Muscle of leg (tissue), 11 donors: ENCODE measurements around the gene PRODH2. TPM values are rescaled to one million over a fixed set of nuclear protein-coding genes. Genes with fewer than 3 reads are reported as not detected.

Source experiments
- DNase-seq: peaks from one replicate; pipeline ENCODE4 v3.0.0; 2013
- H3K27ac ChIP-seq: one replicate; pipeline ENCODE4 v1.5.1; 2013; ENCODE audit warnings: mild to moderate bottlenecking, low read length, control low read depth
- H3K27me3 ChIP-seq: one replicate; pipeline ENCODE4 v1.6.1; 2013; ENCODE audit warnings: low read length; ENCODE audit not compliant: control insufficient read depth, insufficient read depth
- H3K36me3 ChIP-seq: one replicate; pipeline ENCODE4 v1.6.1; 2013; ENCODE audit warnings: low read length; ENCODE audit not compliant: control insufficient read depth, insufficient read depth
- H3K4me1 ChIP-seq: one replicate; pipeline ENCODE4 v1.6.1; 2013; ENCODE audit warnings: low read length; ENCODE audit not compliant: control insufficient read depth, insufficient read depth
- H3K4me3 ChIP-seq: one replicate; pipeline ENCODE4 v1.5.1; 2013; ENCODE audit warnings: low read length, control low read depth
- H3K9me3 ChIP-seq: replicated peaks from 2 replicates; pipeline ENCODE4 v1.6.1; 2013; ENCODE audit warnings: low read depth, low read length; ENCODE audit not compliant: control insufficient read depth
- WGBS: methylation state at CpG from one replicate; pipeline ENCODE4 v1.1.5; 2013; ENCODE audit warnings: missing lambda C conversion rate; ENCODE audit not compliant: insufficient coverage; 5-methylcytosine and 5-hydroxymethylcytosine counted together
- polyA plus RNA-seq, 8 donors: library from polyadenylated mRNA; unstranded; fragments of 120-200 nt; gene quantifications; one replicate each; pipeline versions ENCODE4 v1.2.1 to v1.2.3, GENCODE V29; 2013; ENCODE audit warnings: inconsistent platforms in 1 of 8, low replicate concordance in 1 of 8; ENCODE audit not compliant: insufficient read length in 8 of 8, insufficient read depth in 1 of 8
- total RNA-seq: library from RNA; stranded (reverse); fragments of 120-200 nt; gene quantifications from one replicate; pipeline ENCODE4 v1.2.4, GENCODE V29; 2013

The PRODH2 gene
- total and polyA plus RNA-seq, 9 donors, result 0.18 to 0.27 TPM; not detected in 7

DNA sequence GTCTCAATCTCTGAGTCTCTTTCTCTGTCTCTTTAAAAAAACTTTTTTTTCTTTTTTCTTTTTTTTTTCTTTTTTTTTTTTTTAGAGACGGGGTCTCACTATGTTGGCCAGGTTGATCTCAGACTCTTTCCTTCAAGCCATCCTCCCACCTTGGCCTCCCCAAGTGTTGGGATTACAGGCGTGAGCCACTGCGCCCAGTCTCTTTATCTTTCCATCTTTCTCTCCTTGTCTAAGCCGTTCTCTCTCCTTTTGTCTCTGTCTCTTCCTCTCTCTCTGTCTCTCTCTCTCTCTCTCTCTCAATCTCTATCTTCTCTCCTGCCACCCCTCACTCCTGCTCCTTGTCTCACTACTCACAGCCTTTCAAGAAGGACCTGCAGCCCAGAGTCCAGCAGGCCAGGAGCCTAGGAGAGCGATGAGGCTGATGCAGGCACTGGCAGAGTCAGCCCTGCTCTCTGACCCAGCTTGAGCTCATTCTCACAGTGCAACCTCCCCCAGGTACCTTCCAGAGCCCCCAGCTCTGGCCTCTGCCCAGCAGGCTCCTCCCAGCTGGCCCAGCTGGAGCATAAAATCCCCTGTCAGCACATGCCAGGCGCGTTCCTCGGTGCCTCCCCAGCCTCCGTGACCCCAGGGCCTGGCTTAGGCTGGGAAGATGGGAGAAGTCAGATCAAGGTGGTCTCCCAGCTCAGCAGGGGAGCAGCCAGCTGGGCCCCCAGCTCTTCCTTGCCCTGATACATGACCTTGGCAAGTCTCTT is 39.6 kb upstream of the PRODH2 start, which contains the start of gene NPHS1:
TSS of gene NPHS1 (minus strand) at position 476 of the 752 bp plus-strand sequence. CDS start 667 bp downstream, outside the sequence.
- DNase-seq, result no peak
- Histone ChIP-seq H3K27ac (no peak within 1 kb of the TSS), H3K27me3 (peaks cover 55% of the 10 kb centered on the region)

DNA sequence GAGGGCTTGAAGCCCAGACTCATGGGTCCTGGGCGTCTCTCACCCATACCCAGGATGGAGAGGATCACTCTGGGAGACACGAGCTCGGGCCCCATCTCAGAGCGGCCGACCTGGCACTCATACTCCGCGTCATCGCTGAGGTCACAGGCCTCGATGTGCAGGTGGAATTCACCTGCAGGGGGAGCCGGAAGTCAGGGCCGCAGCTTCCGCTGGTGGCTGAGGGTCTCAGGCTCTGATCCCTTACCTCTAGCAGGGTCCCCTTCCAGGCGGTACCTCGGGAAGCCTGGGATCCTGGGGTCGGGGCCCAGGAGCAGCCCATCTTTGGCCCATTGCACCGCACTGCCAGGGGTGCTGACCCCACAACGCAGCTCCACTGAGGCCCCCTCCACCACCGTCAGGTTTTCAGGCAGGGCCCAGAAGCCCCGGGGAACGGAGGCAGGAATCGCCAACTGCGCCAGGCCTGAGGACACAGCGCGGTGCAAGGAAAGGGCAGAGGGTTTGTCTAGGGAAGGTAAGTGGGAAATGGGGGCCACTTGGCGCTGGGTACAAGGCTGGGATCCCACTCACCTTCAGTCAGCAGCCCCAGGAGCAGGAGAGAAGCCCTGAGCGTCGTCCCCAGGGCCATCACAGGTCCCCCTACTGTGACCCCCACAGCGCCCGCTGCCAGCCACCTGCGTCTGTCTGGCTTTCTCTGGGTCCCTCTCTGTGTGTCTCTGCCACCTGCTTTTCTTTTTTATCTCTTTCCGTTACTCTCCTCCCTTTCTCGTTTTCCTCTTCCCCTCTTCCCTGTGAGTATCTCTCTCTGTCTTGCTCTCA is 38.8 kb upstream of the PRODH2 start:
- Histone ChIP-seq H3K4me3 (no peak overlapping the region), H3K4me1 (peaks cover 16% of the 10 kb centered on the region), H3K9me3 (no peaks in the 10 kb centered on the region), H3K27me3 (peaks cover 47% of the 10 kb centered on the region), H3K27ac (no peak overlapping the region), H3K36me3 (no peaks in the 10 kb centered on the region)
- 43% methylated on average over 24 of the region's 32 CpGs for WGBS
- no peak for DNase-seq

More for the DNA sequence above, 39.6 kb upstream of the PRODH2 start, which contains the start of gene NPHS1:
- H3K4me1 ChIP-seq, result peaks cover 23% of the 10 kb centered on the region
- WGBS, result 47% methylated on average over 9 of the region's 9 CpGs
- no peaks in the 10 kb centered on the region for H3K9me3 ChIP-seq
- H3K4me3 ChIP-seq, result no peak within 1 kb of the TSS
- H3K36me3 ChIP-seq, result no peaks in the 10 kb centered on the region

- 88% methylated on average over 18 of the region's 18 CpGs for WGBS
- Histone ChIP-seq H3K9me3 (no peaks in the 10 kb centered on the region), H3K4me1 (peaks cover 3% of the 10 kb centered on the region), H3K4me3 (no peak overlapping the region), H3K27me3 (peaks cover 55% of the 10 kb centered on the region), H3K36me3 (no peaks in the 10 kb centered on the region), H3K27ac (no peak overlapping the region)
- no peak for DNase-seq
These were observed 36.4 kb upstream of the PRODH2 start for GRCh38 chr19:35848919-35849505.

DNA sequence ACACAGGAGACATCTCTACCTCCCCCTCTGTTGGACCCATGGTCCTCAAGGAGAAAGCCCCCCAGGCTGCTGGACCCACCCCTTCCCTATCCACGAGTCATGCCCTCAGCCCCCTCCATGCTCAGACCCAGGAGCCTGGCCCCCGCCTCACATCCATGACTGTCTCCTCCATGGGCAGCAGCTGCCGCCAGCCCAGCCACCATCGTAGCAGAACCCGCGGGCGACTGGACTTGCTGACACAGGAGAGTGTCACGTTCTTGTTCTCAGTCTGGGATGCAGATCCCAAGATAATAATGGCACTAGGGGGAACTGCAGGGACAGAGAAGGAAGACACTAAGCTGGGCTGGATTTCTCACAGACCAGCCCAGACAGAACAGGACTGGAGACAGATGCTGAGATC is 35.8 kb upstream of the PRODH2 start:
- WGBS, result 63% methylated on average over 7 of the region's 8 CpGs

GRCh38 chr19:35847911-35848310 is 35.3 kb upstream of the PRODH2 start:
- no peaks in the 10 kb centered on the region for H3K36me3 ChIP-seq
- 72% methylated on average over 7 of the region's 8 CpGs for WGBS

More for the DNA sequence above, 35.8 kb upstream of the PRODH2 start:
- no peak for DNase-seq
- Histone ChIP-seq H3K4me3 (no peak overlapping the region), H3K27ac (no peak overlapping the region), H3K36me3 (no peaks in the 10 kb centered on the region), H3K27me3 (peaks cover 60% of the 10 kb centered on the region), H3K4me1 (peaks cover 3% of the 10 kb centered on the region), H3K9me3 (no peaks in the 10 kb centered on the region)

GRCh38 chr19:35846038-35846668 is 33.5 kb upstream of the PRODH2 start:
- Histone ChIP-seq H3K36me3 (no peaks in the 10 kb centered on the region), H3K9me3 (no peaks in the 10 kb centered on the region), H3K4me3 (no peak overlapping the region), H3K27me3 (peaks cover 59% of the 10 kb centered on the region), H3K4me1 (peaks cover 3% of the 10 kb centered on the region), H3K27ac (no peak overlapping the region)
- DNase-seq, result no peak
- WGBS, result 0% methylated on average over 22 of the region's 26 CpGs

More at GRCh38 chr19:35847911-35848310, 35.3 kb upstream of the PRODH2 start:
- Histone ChIP-seq H3K27me3 (peaks cover 61% of the 10 kb centered on the region), H3K9me3 (no peaks in the 10 kb centered on the region), H3K4me3 (no peak overlapping the region), H3K27ac (no peak overlapping the region), H3K4me1 (peaks cover 3% of the 10 kb centered on the region)
- DNase-seq, result no peak

DNA sequence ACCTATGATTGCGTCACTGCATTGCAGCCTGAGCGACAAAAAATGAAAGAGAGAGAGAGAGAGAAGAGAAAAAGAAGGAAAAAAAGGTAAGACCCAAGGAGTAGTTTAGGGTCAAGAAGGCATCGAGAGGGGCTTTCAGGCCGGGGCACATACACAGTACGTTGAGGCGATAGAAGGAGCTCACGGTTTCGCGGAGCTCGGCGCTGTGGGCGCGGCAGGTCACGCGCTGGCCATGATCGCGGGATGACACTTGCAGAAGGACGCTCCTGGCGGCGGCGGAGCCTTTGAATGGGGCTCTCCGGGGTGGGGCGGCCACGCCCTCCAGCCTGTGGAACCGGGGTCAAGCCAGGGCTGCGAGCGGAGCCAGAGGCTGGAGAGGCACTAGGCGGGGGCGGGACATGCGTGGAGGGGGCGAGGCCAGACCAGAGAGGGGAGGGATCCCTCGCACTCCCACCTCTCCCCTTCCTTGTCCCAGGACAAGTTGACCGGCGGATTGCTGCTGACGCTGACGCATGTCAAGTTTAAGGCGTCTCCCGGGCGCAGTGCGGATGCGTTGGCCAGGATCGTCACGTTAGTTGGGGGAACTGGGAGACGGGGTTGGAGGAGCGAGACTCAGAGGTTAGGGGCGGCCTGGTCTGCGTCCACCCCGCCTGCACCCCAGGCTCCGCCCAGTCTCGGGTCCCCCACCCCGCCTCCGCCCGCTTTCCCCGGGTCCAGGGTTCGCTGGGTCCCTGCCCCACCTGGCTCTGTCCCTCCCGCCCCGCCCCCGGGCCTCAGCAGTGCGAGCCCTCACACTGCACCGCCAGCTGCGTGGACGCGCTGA is 32.8 kb upstream of the PRODH2 start:
- Histone ChIP-seq H3K4me3 (no peak overlapping the region), H3K36me3 (no peaks in the 10 kb centered on the region), H3K27me3 (peaks cover 55% of the 10 kb centered on the region), H3K27ac (no peak overlapping the region), H3K9me3 (no peaks in the 10 kb centered on the region), H3K4me1 (peaks cover 3% of the 10 kb centered on the region)
- WGBS, result 2% methylated on average over 55 of the region's 63 CpGs
- peak; percentile 19 for DNase-seq

GRCh38 chr19:35844482-35845214 is 32.0 kb upstream of the PRODH2 start:
- H3K4me3 ChIP-seq, result no peak overlapping the region
- DNase-seq, result no peak
- no peak overlapping the region for H3K27ac ChIP-seq
- peaks cover 3% of the 10 kb centered on the region for H3K4me1 ChIP-seq
- no peaks in the 10 kb centered on the region for H3K9me3 ChIP-seq
- WGBS, result 63% methylated on average over 16 of the region's 16 CpGs
- H3K27me3 ChIP-seq, result peaks cover 52% of the 10 kb centered on the region
- no peaks in the 10 kb centered on the region for H3K36me3 ChIP-seq
